Fibroblast of skin of scalp (primary cell): ENCODE results near the gene TCF4.

Experiments
- DNase-seq: peaks from one replicate; pipeline ENCODE4 v3.0.0-alpha.2; 2013

TCF4 gene

DNA sequence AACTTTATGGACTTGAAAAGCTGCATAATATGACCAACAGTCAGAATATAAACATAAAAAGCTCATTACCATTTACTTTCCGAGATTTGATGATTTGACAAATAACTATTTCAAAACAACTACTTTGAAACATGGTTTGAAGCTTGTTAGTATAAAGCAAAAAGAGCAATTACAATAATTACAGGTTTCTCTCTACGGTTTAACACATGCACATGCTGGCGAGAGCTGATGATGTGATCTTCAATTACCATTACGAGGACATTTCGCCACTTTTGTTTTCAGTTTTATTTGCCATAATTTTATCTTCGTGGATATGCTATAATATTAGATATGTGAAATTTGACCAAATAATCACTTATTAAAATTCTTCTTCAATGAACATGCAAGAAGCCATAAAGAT lies 270.1 kb downstream of the TCF4 start:
- peak; percentile 23 for DNase-seq

DNA sequence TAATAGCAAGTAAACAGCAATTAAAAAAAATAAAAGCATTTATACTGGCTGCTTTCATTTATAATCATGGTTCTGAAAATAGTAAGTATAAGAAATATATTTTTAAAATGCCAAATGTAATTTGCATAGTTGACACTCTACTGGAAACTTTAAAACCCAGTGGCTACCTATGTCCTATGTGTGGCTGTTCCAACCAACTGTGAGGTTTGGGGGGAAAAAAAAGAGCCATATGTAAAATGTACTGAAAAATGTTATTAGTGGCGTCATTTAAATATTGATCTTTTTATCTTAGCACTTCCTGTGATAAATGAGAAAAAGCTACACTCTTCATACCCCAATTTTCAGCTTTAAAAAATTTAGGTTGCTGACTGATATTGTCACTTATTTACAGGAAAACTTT lies 270.7 kb downstream of the TCF4 start:
- no peak for DNase-seq

DNA sequence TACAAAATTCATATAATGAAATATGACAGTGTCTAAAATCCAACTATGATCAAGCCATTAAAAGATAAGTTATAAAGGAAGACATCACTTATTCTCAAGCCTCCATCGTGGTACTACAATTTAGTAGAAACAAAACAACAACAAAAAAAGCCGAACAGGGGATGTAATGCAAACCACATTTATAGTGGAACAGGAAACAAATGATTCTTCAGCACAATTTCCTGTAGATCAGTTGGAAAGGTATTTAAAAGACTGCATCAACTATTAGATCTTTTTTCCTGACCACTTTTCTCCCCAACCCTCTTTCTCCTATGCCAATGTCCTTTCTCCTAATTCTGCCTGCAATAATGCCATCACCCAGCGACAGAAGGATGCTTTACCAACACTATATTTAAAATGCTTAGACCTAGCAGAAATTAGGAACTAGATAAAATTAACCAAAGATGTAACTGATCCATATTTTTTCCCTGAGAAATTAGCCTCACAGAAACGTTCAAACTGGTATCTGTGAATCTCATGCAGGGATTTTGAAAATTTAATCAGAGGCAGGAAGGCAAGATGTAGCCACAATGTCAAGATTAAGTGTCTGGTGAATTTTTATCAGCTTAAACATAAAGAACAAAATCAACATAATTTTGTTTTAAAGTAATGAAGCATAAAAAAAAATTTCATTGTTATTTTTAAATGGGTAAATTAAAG lies 271.4 kb downstream of the TCF4 start:
- DNase-seq: no peak

DNA sequence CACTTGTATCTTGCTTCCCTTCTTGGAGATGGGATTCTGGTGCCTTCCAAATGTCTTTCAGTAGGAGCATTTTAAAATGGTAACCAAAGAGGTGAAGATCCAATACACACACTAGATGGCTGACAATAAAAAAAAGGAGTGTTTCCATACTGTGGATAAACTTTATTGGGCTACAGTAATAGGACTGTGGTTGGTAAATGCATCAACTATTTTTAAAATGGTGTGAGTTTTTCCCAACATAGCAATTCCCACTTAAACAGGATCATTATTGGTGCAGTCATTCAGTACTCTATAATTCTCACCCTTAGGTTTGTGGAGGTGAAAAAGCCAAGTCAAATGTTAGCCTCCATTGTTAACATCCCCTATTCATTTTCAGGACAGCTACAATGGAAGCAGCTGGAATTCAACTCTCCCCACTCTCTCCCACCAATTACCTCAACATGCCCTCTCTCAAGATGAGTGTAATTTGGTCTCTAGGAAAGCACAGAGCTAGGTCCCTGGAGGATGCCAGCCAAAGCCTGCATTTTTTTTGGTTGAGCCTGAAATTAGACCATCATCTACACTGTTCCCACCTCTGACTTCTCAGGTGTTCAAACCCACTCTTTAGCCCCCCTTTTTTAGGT lies 273.3 kb downstream of the TCF4 start:
- no peak for DNase-seq

DNA sequence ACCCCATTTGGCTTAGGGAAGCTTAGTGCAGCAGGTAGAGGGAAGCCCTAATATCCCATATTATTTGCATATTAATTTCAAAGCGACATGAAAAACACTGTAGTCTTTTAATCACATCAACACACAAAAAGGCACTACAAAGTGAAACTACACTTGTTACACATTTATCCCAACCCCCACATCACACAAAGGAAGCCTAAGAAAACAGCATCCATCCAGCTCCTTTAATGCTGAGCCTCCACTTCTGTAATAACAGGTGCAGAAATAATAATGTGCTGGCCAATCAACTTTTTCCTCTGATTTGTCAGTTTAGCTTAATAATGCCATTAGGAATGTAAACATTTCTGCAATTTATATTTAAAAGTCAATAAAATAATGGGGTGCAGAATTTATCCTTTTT lies 274.0 kb downstream of the TCF4 start:
- no peak for DNase-seq

DNA sequence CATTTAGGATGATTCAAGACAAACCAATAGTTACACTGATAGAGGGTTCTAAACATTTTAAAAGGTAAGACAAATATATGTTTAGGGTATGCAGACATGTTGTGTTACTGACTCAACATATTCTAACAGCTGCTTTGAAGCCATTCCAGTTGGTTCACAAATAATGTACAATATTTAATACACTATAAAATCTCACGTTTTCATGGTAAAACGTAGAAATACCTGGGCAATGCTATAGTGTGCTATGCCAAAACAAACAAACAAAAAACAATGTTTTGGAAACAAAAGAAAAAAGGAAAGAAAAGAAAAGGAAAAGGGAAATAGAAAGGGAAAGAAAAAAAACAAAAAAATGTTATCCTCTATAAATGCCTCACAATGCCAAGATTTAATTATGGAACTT lies 277.1 kb downstream of the TCF4 start:
- DNase-seq: no peak

DNA sequence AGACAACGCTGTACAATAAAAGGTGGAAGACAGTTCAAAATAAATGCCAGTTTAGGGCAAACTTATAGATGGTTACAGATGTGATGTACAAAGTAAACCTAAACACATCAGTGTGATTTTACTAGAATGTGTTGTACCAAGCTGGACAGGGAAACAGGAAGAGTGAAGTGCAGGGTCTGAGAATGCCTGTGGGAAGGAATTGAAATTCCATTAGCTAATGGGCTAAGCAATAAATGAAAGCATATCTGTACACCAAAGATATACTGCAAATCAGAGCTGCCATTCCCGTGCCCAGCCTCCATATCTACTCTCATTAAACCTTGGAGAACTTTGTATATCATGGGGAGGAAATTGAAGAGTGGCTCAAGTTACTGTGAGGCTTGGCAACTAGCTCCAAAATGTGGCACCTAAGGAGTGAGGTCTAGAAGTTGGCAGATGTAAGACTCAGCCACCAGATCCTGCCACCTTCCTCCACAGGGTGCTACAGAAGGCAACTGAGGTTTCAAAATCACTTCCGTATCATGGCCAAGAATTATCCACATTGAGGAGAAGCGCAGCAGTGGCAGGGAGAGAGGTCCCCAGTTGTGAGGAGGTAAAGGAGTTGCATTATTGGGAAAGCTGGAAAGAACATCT lies 277.8 kb downstream of the TCF4 start:
- DNase-seq: peak; percentile 42

DNA sequence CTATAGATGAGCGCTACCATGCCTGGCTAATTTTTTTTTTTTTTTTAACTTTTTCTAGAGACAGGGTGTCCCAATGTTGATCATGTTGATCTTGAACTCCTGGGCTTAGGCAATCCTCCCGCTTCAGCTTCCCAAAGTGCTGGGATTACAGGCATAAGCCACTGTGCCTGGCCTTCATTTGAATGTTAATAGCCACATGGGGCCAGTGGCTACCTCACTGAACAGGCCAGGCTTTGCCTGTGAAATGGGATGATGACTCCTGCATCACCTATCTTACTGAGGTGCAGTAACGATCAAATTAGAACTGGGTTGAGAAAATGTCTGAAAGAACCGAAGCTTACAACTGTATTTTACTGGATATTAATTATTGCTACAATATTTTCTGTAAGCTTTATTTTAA lies 278.7 kb downstream of the TCF4 start:
- DNase-seq: no peak

DNA sequence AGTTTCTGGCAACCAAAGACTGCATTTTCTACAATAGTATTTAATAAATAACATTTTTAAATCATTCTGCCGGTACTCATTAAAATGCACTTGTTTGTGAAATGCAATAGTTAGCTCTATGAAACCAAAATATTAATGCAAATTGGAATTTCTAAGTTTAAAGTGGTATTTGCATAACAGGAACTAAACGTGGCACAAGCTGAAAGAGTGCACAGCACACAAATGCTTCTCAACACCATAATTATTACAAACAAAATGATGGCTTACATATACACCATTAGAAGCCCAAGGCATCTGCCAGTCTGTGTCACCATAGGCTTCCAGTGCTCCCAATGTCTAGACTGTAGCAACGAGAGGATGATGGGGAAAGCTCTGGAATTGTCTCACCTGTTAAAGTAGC lies 280.5 kb downstream of the TCF4 start:
- DNase-seq: no peak

DNA sequence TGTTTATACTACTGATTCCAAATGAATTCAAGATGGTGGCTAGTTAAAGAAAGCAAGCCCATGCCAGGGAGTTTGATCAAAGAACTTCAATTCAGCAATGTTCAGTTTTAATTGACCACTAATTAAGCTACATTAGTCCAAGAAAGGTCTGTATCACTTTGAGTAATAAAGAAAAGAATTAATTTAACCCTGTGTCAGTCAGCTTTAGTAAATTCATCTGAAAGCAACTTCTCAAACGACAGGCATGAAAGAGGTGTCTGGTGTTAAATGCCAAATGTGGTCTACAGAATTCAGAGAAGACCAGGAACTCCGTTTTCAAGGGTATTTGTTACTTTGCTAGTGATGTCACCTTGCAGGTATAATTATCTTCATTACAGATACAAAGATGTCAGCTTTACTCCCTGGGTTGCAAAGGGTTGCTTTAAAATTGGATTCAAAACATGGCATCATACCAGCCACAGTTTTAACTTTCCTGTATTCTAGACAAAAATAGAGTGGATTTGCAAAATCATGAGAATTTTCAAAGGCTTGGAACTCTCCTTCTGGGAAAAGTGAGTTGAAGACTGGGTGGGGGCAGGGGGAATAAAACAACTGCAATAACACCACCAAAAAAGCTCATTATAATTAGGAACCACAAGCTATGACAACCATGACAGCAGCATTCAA lies 281.5 kb downstream of the TCF4 start:
- no peak for DNase-seq

DNA sequence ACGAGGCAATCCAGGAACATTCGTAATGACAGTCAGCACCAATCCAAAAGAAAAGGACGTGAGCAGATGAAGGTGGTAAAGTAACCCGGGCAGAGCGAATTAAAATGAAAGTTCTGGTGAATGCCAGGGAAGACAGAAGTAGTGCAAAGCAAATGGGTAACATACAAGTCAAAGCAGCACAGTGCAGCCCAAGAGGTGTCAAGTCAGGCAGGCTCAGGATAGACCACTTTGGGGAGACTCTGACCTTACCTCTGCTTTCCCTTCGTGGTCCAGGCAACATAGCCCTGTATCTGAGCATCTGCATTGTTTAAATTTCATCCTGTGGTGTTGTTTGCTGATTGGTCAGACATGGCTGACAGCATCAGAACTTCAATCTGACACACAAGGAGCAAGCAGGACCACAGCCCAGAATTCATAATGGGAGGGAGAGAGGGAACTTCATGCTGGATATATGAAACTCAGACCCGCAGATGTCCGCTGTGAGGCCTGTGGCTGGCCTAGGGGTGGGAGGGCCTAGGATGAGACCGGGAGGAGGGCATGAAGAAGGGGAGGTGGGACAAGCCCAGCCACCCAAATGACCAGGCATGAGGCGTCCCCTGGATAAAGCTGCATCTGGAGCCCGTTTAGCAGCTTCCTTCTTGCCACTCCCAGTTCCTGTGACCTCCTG lies 285.7 kb downstream of the TCF4 start:
- DNase-seq: peak; percentile 43

DNA sequence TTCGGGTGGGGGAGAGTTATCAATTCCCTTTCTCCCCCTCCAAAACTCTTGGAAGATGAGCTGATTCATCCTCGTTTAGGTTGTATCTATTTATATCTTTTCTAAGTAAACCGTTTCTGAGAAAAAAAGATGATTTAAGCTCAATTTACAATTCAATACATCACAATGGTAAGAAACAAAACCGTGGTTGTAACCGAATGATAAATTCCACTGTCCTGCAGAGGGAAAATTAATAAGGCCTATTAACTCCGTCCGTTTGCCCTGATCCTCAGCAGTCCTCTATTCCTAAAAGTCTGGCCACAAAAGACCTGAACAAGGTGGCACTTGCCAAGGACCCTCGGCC lies 286.2 kb downstream of the TCF4 start:
- DNase-seq: peak; percentile 30

DNA sequence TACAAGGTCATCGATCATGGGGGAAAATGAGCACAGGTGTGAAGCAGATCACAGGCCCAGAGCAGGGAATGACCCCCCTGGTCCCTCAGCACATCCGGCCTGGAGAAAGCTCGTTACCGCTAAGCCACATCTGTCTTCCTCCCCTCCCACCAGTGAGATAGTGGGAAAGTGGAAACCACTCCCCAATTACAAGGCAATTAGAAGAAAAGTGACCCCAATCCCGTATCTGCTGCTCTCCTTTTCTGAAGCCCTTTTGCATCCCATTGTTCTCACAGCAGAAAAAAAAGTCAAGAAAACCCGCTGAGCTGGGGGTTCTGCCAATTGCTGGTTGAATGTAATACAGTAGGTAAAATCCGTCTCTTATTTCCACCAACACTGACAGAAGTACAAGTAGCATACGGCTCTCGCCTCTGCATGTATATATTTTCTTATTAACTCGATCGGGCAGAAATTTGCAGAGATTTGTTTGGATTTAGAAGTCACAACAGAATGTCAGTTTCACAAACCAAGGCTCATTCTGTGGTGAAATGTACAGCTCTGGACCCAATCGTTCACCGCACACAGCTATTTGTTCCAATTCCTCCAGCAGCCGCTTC lies 287.0 kb downstream of the TCF4 start:
- DNase-seq: peak; percentile 55

DNA sequence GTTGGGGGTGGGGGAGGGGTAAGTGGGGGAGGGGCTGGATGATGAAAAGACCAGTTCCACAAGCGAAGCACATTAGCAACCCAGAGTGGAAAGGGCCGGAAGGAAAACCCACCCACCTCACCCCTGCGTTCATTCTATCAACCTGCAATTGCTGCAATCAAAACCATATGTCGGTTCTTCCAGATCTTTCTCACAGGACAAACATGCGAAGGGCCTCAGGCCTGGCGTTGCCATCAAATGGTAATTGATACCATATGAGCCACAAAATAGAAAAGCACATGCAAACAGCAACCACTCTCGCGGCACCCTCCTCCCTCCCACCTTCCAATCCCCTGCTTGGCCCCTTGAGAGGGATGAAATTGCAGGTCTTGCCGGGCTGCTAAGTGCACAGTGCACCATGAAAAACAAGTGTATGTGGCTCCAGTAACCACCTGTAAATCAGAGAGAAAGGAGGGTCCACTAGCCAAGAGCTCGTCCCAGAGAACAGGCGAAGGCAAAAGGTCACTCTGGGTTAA lies 287.5 kb downstream of the TCF4 start:
- DNase-seq: peak; percentile 87

DNA sequence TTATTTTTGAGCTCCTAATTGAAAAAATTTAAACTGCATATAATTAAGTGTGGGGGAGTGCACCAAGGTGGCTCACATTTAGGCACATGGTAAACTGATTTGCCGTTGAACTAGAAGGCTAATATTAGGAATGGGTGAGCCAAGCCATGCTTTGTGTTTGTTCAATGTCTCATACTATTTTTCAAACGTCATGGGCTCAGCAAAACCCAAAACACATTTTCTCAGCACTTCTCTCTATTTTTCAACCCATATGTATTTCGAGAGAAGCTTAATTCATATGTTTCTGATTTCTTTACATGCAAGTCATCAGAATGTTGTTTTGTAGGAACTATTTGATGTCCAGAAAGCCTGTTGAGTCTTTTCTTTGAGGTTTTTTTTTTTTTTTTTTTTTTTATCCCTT lies 291.2 kb downstream of the TCF4 start:
- DNase-seq: peak; percentile 71

DNA sequence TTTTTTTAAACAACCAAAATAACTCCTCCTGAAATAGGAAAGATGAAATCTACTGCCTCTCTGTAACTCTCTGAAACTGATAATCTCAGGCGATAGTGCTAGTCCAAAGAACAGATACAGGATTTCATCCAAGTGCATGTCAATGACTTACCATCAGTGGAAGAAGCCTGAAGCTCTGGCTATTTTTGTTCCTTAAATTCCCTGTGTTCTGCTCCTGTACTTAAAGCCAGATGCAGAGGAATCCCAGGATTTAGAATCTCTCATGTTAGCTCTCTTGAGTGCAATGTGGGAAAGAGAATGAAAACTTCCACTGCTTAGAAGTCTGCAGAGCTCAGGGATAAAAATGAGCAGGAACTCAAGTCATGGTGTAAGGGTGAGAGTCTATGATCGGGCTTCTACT lies 291.9 kb downstream of the TCF4 start:
- DNase-seq: no peak

DNA sequence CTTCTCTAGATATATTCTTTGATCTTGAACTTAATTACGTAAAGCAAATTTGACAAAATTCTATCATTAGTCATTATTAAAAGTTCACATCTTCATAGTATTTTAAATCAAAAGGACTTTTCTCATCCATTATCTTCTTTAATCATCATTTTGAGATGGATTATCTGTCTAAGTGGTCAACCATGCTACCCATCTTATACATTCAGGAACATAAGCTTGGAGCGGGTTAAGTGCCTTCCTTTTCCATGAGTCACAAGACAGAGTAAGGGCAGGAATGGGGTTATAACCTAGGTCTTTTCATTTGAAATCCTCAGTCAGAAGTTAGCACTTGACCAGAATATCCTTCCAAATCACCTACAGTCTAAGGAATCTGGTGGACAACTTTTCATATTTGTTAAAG lies 297.1 kb downstream of the TCF4 start:
- peak; percentile 54 for DNase-seq

DNA sequence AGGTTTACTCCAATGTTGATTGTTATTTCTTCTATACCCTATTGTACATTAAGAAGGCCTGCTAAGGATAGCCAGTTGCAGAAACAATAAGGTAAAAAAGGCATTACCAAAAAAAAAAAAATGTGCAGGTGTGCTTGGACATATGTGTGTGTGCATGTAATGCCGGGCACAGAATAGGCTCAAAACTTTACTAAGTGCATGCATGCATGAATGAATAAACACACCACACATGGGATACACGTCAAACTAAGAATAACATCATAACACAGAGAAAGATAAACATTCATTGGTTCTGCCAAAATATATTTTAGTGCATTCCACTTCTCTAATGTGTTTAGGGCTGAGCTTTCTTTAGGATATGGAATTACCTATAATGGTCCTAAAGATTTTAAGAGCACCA lies 298.2 kb downstream of the TCF4 start:
- no peak for DNase-seq

DNA sequence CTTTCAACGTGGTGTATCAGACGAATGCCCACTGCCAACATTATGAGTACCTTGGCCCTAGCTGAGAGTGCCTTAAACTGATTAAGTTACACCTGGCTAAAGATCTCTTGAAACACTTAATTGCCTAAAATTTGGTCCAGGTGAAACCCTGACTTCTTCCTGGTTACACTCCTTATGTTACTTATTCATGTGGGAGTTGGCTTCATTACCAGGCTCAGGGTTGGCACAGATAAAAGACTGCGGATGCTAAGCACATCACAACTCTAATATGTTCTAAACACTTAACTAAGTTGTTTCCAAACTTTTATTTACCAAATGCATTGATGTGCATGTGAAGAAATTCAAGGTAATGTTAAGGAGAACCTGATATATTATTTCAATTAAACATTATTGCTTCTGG lies 298.9 kb downstream of the TCF4 start:
- DNase-seq: no peak

DNA sequence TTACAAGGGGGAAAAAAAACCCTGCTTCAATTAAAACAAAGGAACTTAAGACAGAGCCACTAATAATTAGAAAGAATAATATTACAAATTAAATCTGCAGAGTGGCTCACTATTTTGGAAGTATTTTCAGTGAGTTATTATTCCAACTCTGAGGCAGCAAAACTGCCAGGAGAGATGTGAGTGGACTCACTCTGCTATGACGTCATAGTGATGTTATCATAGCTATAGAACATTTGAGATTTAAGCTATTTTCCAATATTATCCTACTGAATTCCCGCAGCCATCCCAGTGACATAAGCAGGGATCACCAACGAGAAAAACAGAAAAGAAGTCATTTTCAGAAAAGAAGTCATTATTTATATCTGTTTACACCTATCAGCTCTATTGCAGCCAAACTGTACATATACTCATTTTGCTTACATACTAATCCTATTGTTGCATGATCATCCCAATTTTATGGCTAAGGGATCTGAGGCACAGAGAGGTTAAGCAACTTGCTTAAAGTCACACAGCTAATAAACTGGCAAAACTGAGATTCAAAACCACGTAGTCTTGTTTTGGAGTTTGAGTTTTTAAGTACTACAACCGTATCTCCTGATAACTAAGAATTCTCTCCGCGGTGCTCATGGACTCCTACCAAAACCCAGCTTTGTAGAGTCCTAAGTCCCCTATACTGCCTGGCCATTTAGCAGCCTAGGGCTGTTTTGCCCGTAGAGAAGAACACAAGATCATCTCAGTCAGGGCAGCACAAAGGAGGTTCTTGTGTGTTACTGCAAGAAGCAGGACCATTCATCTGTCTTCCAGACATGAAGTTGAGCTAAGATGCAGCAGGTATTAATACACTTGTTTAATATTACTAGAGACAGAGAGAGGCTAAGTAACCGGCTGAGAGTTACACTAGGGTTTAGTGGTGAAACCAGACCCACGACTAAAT lies 299.8 kb downstream of the TCF4 start:
- no peak for DNase-seq

DNA sequence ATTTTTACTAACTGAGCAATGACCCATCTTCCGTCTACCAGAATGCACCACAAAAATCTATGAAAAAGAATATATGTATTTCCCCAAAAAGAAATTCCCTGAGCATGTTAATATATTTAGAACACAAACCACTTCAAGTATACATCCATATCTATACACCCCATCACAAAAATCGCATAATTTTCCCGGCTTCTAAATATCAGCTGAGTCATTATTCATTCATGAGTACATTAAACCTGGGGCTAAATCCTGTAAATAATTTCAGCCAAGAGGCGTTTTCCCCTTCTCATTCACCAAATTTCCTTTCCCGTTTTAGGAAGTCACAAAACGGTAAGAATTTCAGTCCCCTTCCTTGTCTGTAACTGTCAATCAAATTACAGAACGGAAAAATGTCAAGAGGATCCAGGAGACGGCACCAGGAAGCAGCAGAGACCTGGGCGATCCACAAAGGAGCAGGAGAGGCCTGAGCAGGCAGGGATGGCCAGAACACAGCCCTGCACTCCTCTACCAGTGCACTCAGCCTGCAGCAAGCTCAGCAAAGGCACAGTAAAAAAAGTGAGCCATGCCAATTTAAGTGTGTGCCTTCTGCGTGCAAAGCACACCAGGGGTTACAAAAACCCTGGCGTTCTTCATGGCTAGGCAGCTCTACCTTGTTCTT lies 300.7 kb downstream of the TCF4 start:
- no peak for DNase-seq
